ENCODE measurements around the gene GOLGA3.
"Not testable (repeated sequence)": the region's sequence is repeated elsewhere in the genome, so short reads cannot be mapped to it uniquely, and the experiment has no call there.

GOLGA3 gene

DNA sequence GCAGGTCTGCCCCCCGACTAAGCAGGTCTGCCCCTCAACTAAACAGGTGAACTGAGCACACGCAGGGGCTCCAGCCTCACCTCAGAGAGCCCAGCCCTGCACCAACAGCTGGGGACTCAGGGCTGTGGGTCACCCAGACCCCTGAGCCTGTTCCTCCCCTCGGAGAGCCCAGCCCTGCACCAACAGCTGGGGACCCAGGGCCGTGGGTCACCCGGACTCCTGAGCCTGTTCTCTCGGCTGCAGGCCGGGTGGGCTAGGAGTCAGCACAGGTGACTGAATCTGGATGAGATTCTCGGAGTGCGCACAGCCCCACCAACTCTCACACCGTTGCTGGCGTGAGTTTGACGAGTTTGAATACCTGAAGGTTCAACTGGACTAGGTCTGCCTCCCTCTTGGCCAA, 46.7 kb downstream of the GOLGA3 start:
- DNase-seq (ENCODE audit: low read depth in 2 of 2) = no peak

DNA sequence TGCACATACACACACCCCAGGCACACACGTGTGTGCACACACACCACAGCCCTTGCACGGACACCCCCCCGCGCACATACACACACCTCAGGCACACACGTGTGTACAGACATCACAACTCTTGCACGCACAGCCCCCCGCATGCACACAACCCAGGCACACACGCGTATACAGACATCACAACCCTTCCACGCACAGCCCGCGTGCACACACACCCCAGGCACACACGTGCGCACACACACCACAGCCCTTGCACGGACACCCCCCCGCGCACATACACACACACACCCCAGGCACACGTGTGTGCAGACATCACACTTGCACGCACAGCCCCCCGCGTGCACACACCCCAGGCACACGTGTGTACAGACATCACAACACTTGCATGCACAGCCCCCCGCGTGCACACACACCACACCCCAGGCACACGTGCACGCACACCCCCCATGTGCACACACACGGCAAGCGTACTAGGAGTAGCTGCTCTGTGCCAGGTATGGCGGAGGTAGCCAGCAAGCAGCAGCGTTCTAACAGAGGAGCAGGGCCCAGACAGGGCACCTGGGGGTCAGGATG, 48.8 kb downstream of the GOLGA3 start:
- DNase-seq (ENCODE audit: low read depth in 2 of 2) = no peak

GRCh38 chr12:132777614-132778013, 51.1 kb downstream of the GOLGA3 start:
- no peak for DNase-seq (ENCODE audit: low read depth in 2 of 2)

DNA sequence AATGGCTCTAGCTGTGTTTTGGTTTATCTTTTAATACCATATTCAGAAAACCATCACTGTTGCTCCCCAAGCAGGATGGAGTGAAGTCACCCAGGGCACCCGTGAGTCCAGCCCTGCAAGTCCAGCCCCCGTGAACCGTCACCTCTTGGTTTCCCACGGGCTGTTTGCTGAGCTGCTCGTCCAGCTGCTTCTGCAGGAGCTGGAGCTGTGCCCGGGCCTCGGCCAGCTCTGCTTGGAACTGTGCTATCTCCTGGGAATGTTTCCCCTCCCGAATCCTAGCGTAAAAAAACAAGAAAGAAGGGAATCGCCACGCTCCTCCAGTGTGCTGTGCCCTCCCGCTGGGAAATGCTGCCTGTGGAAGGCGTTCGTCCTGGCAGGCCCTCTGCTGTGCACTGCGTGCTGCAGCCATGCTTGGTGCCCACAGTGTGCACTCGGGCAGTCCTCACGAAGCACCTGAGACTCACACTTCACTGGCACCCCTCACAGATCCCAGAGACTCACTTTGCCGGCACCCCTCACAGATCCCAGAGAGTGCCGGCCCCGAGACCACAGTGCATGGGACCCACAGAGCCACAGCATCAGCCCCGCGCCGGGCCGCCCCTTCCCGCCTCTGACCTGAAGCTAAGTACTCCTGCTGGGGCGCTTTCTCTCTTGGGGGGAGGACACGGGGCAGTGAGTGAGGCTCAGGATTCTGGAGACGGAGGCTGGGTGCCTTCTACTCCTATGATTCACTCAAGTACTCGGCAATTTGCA, 51.7 kb downstream of the GOLGA3 start:
- DNase-seq (ENCODE audit: low read depth in 2 of 2) = no peak

DNA sequence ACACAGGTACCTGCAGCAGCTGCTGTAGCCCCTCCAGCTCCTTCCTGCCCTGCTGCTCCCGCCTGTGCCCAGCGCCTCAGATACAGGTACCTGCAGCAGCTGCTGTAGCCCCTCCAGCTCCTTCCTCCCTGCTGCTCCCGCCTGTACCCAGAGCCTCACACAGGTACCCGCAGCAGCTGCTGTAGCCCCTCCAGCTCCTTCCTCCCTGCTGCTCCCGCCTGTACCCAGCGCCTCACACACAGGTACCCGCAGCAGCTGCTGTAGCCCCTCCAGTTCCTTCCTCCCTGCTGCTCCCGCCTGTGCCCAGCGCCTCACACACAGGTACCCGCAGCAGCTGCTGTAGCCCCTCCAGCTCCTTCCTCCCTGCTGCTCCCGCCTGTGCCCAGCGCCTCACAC, 52.4 kb downstream of the GOLGA3 start:
- DNase-seq (ENCODE audit: low read depth in 2 of 2) = not testable (repeated sequence)

- DNase-seq (ENCODE audit: low read depth in 2 of 2) = no peak
Measured at GRCh38 chr12:132775502-132776229, 53.0 kb downstream of the GOLGA3 start.

DNA sequence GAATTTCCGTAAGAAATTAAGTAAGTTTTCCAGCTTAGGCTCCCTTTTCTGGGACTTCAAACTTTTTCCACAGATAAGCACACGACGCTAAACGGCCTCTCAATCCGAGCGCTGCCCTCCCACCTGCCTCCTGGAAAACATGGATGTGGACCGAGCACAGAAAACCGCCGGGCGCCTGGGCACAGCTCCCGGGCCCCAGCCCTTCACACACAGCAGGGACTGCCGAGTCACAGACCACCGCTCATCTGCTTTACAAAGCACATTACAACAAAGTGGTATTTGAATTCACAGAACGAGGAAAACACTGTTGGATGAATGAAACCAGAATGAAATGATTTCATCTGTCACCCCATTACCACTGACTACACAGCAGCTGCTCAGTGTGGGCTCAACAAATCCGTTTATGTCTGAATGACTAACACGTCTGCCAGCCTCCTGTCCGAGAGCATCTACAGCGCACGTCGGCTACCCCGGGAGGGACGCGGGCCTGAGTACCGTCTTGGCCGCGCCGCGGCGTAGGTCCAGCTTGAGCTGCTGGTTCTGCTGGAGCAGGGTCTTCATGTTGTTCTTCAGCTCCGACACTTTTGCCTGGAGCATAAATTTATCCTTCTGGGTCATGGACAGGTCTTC, 53.9 kb downstream of the GOLGA3 start:
- DNase-seq (ENCODE audit: low read depth in 2 of 2) = no peak

GRCh38 chr12:132774159-132774558, 54.5 kb downstream of the GOLGA3 start:
- DNase-seq (ENCODE audit: low read depth in 2 of 2) = no peak

GRCh38 chr12:132773077-132773955, 55.4 kb downstream of the GOLGA3 start:
- DNase-seq (ENCODE audit: low read depth in 2 of 2) = no peak

GRCh38 chr12:132772606-132773005, 56.1 kb downstream of the GOLGA3 start:
- DNase-seq (ENCODE audit: low read depth in 2 of 2) = no peak

DNA sequence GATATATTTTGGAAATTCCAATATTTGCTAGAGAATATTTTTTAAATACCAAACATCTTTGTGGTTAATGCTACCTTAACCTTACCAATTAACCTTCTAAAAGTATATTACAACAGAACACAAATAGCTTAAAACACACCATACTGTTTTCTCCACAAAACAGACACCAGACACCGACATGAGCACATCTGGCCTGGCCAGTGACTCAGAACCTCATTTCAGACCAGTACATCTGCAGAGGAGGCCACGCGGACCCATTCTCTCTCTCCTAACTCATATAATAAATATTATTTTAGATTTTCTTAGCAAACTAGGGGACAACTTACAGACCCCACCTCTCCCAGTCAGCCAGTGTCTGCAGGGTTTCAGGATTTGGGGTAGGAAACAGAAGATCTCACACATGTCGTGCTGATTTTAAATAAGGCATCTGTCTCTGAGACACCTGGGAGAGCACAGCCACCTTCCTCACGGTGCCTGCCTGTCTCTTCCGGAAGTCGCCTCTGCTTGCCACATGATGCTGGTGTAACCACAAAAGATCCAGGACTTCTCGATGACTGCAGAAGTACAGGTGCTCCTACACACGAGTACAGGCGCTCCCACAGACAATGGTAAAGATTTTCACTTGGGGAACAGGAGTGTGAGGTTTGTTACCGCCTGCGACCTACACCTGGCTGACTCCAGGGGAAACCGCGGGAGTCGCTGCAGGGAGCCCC, 57.4 kb downstream of the GOLGA3 start:
- DNase-seq (ENCODE audit: low read depth in 2 of 2) = no peak

- DNase-seq (ENCODE audit: low read depth in 2 of 2) = no peak
Measured at GRCh38 chr12:132766380-132767085, 62.1 kb downstream of the GOLGA3 start.

DNA sequence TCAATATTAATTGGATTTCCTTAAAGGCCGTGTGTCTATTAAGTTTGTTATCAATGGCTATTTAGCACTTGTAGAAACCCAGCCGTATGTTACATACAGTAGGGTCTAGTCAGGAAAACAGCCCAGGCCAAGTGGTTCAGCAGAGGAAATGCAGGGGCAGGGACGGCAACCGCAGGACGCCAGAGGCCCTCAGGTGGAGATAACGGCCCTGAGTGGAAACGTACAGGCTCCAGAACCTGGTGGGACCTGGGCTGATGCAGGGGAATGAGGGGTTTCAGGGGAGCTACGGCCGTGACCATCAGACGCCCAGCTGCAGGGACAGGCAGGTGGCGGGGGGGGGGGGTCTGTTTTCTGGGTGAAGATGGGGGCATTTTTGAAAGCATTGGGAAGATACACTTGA, 63.3 kb downstream of the GOLGA3 start:
- no peak for DNase-seq (ENCODE audit: low read depth in 2 of 2)

DNA sequence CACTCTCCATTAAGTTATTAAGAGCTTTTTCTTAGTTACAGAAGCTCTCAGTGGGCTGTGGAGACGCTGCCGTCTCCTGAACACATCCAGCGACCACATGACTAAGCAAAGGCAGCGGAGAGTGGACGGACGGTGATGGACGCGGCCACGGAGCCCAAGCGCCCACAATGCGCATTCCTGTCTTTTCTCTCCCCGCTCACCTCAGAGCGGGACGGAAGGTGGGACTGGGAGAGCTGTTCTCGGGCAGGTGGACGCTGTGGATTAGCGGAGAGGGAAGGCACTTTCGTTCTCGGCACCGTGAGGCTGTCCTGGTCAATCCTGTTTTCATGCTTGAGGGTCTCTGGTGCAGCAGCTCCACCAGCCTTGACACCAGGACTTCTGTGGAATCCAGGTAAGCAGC, 64.4 kb downstream of the GOLGA3 start:
- DNase-seq (ENCODE audit: low read depth in 2 of 2) = no peak

DNA sequence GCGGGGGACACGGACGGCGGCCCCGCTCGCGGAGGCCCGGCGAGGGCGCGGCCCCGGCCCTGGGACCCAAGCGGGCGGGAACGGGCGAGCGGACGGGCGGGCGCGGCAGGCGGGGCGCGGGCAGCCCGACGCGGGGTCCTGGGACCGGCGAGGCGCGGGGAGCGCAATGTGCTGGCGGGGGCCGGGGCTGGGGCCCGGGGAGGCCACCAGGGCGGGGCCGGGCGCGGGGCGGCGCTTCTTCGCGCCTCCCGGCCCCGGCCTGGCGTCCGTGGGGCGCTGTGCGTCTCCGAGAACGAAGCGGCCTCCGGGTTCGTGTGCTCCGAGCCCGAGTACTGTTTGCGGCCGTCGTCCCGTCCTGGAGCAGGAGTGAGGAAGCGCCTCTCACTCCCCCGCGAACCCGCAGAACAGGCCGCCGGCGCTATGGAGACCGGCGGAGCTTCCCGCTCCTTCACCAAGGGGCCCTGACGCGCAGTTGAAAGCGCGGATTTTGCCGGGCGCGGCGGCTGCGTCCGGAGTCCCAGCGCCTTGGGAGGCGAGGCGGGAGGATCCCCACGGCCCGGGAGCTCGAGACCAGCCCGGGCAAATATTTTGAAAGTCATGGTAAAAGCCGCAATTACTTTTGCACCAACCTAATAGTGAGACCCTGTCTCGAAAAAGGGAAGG, 66.6 kb downstream of the GOLGA3 start:
- DNase-seq (ENCODE audit: low read depth in 2 of 2) = peak; percentile 77 to 88

DNA sequence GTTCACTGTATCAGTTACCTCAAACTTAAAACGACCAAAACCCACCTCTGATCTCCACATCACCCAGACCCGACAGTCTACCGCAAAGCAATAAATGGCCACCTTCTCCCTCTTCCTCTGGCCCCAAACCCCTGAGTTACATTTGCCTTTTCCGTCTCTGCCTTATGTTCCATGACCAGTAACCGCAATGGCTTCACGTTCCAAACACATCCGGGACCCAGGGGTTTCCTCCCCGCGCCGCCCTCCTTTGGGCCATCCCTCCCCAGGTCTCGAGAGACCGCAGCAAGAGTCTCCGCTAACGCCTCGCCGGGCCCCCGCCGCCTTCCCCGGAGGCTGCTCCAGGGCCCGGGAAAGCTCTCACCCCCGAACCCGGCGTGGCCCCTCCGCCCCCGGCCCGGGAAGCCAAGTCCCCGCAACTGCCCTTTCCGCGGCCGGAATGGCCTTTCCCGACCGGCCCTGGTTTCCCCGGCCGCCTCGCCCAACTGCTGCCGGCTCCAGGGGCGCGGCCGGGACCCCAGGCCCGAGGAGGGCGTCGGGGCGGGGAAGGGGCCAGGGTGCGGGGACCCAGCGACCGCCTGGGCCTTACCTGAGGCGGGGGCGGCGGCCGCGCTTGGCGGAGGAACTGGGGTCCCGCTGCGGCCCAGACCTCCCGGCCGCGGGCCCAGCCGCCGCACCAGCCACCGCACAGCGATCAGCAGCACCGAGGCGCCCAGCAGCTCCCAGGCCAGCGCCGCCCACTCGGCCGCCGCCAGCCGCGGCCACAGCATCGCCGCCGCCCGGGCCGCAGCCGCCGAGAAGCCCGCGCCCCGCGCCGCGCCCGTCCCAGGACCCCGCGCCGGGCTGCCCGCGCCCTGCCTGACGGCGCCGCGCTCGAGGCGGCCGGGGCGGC, 67.4 kb downstream of the GOLGA3 start, which contains the start of gene ANKLE2:
TSS of gene ANKLE2 (minus strand) at position 801 of the 889 bp plus-strand sequence. CDS start at position 767, 34 bp downstream.
- DNase-seq (ENCODE audit: low read depth in 2 of 2) = peak; percentile 43 to 51

DNA sequence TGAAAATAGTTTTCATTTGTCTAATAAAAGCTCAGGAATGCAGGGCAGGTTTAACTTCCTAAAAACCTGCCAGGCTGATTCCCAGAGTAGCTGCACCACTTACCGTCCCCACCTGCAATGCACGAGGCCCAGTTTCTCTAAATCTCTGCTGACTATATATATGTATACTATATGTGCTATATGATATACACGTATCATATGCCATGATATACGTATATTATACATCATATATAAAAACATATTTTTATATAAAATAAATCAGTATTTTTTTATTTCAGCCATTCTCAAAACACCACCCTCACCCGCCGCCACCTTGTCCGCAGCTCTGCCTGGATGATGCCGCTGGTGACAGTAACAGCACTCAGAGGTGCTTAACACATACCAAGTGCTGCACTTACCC, 69.3 kb downstream of the GOLGA3 start:
- no peak for DNase-seq (ENCODE audit: low read depth in 2 of 2)

DNA sequence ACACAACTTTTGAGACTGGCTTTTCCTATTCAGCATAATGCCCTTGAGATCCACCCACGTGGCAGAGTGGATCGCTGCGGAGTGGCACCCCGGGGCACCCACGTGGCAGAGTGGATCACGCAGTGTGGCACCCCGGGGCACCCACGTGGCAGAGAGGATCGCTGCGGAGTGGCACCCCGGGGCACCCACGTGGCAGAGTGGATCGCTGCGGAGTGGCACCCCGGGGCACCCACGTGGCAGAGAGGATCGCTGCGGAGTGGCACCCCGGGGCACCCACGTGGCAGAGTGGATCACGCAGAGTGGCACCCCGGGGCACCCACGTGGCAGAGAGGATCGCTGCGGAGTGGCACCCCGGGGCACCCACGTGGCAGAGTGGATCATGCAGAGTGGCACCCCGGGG, 69.8 kb downstream of the GOLGA3 start:
- DNase-seq (ENCODE audit: low read depth in 2 of 2) = not testable (repeated sequence)

All from stimulated activated CD4-positive, alpha-beta T cell treated with anti-CD3 and anti-CD28 coated beads, Interleukin-1b, Interleukin-23, amount 100 ng/mL, for 4 hours (primary cell).